Breast epithelium (tissue), 4 donors: ENCODE results near the gene C10orf105. TPM values are rescaled to one million over a fixed set of nuclear protein-coding genes. Genes with fewer than 3 reads are reported as not detected.

ENCODE experiments used
- DNase-seq, 2 donors: peaks; one replicate each; pipeline ENCODE4 v3.0.0-alpha.2; 2019; ENCODE audit warnings: low spot score in 2 of 2
- H3K27ac ChIP-seq, 2 donors: fragments of 200-600 bp; sonication (generic) in 1 of 2; one replicate each; pipeline ENCODE4 v1.5.1; 2016 to 2019; ENCODE audit warnings: mild to moderate bottlenecking in 1 of 2
- H3K27me3 ChIP-seq, 2 donors: fragments of 200-600 bp; sonication (generic) in 1 of 2; one replicate each; pipeline versions ENCODE4 v1.5.1 to v1.6.0; 2017 to 2019; ENCODE audit warnings: control low read depth in 1 of 2, mild to moderate bottlenecking in 1 of 2
- H3K36me3 ChIP-seq: fragments of 200-600 bp; one replicate; pipeline ENCODE4 v1.5.1; 2019
- H3K4me1 ChIP-seq, 2 donors: fragments of 200-600 bp; sonication (generic); one replicate each; pipeline ENCODE4 v1.5.1; 2016 to 2019; ENCODE audit warnings: control low read depth in 1 of 2
- H3K4me3 ChIP-seq, 3 donors: fragments of 200-600 bp; sonication (generic); 1 replicate in 2 of 3; 2 replicates in 1 of 3; pipeline ENCODE4 v1.5.1; 2016 to 2019; ENCODE audit warnings: mild to moderate bottlenecking in 3 of 3, moderate library complexity in 2 of 3
- H3K9me3 ChIP-seq, 2 donors: fragments of 200-600 bp; sonication (generic) in 1 of 2; one replicate each; pipeline ENCODE4 v1.5.1; 2016 to 2019; ENCODE audit warnings: control low read depth in 1 of 2
- POLR2A ChIP-seq: fragments of 450-650 bp; IDR thresholded peaks from one replicate; pipeline ENCODE4 v1.6.1; 2016; ENCODE audit warnings: antibody characterized with exemption, mild to moderate bottlenecking, moderate library complexity
- POLR2AphosphoS5 ChIP-seq, 3 donors: sonication (generic); formaldehyde crosslinking; IDR thresholded peaks; one replicate each; pipeline ENCODE4 v1.6.1; 2017; ENCODE audit warnings: antibody characterized with exemption in 3 of 3
- intact Hi-C: fragments of 100-400 bp; cut with DNase I; formaldehyde crosslinking; loops from one replicate; pipeline ENCODE4 v1.15.1; 2023; ENCODE audit warnings: low total_unique reads
- total RNA-seq, 3 donors: library from RNA; depleted of rRNA; stranded (reverse); fragments of >200 nt; gene quantifications; one replicate each; pipeline ENCODE4 v1.1.0, GENCODE V29; 2016
- TF ChIP-seq, protein P1 (sequence below), 3 donors: fragments of 450-650 bp; IDR thresholded peaks; one replicate each; pipeline ENCODE4 v1.5.1; 2016 to 2017; ENCODE audit warnings: antibody characterized with exemption in 3 of 3, mild to moderate bottlenecking in 3 of 3, moderate library complexity in 3 of 3

The C10orf105 gene
- total RNA-seq, 3 donors from 2014 or later = under 0.01 to 0.29 TPM; not detected in 1

DNA sequence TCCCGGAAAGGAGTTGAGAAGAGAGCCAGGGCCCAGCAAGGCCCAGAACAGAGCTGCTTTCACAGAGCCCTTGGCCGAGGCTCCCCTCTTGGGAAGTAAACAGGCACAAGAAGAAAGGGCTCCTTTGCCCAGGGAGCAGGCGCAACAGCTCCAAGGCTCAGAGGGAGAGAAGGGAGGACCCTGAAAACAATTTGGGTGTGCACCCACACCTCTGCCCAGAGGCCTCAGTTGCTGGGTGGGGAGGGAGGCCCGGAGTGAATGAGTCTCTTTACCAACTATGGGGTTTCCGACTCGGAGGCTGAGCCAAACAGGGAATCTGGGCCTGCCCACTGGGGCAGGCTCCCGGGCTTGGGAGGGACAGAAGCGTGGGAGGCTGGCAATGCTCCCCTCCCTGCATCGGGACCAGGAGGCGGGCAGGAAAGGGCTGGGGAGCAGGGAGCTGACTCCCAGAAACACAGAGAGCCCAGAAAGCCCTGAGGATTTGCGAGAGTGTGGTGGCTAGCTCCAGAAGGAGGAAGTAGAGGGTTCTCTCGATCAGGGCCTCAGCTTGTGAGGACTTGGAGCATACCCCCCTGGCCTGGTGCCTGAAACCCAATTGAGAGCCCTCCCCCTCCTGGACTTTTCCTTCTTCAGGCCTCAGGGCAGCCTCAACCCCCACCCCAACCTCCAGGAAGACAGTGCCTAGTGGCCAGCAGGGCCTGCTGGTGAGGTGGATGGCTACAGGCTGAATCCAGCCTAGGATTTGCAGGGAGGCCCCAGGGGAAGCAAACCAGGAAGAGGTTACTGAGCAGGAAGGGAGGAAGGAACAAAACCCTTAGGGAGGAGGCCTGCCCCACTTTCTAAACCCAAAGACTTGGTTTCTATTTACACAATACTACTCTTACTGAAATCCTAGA, 6.2 kb downstream of the C10orf105 start:
- peak overlapping the region in 1 of 3 donors; percentile 19 for H3K4me3 ChIP-seq
- no peaks in the 10 kb centered on the region for H3K9me3 ChIP-seq
- peak; percentile 73 to 91 for DNase-seq

DNA sequence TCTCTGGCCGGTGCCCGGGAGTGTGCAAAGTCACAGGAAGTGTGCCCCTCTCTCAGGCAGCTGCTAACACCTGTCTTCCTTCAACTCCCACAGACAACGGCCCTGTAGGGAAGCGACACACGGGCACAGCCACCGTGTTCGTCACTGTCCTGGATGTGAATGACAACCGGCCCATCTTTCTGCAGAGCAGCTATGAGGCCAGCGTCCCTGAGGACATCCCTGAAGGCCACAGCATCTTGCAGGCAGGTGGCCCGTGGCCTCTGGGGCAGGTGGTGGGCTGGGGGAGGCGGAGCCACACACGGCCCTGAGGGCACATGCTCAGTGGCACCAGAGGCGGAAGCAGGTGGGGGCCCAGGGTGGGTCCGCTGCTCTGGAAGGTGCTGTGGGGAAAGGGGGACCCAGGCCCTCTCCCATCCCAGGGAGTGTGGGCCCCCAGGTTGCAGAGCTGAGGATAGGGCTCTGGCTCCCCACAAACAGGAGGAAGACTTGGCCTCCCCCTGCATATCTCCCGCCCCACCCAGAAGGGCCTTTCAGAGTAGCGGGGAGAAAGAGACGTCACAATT, 6.9 kb downstream of the C10orf105 start:
- no peak for DNase-seq
- Histone ChIP-seq H3K4me3 (no peak overlapping the region), H3K9me3 (no peaks in the 10 kb centered on the region), H3K36me3 (no peaks in the 10 kb centered on the region), H3K4me1 (peaks cover 20 to 27% of the 10 kb centered on the region in 2 donors), H3K27me3 (no peaks in the 10 kb centered on the region), H3K27ac (peak overlapping the region; percentile 85 to 99)
- intact Hi-C loops = no loop called here
- TF ChIP-seq POLR2A (no peak), POLR2AphosphoS5 (IDR thresholded peaks at IDR 0.05) (no peak)

More for the DNA sequence above, 6.2 kb downstream of the C10orf105 start:
- no peaks in the 10 kb centered on the region for H3K36me3 ChIP-seq
- H3K4me1 ChIP-seq = peaks cover 20 to 27% of the 10 kb centered on the region in 2 donors
- TF ChIP-seq POLR2A (no peak), POLR2AphosphoS5 (IDR thresholded peaks at IDR 0.05) (peak; percentile 32 to 77 (median 37))
- TF ChIP-seq, protein P1, sequence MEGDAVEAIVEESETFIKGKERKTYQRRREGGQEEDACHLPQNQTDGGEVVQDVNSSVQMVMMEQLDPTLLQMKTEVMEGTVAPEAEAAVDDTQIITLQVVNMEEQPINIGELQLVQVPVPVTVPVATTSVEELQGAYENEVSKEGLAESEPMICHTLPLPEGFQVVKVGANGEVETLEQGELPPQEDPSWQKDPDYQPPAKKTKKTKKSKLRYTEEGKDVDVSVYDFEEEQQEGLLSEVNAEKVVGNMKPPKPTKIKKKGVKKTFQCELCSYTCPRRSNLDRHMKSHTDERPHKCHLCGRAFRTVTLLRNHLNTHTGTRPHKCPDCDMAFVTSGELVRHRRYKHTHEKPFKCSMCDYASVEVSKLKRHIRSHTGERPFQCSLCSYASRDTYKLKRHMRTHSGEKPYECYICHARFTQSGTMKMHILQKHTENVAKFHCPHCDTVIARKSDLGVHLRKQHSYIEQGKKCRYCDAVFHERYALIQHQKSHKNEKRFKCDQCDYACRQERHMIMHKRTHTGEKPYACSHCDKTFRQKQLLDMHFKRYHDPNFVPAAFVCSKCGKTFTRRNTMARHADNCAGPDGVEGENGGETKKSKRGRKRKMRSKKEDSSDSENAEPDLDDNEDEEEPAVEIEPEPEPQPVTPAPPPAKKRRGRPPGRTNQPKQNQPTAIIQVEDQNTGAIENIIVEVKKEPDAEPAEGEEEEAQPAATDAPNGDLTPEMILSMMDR (IDR thresholded peaks at IDR 0.05) = peak; percentile 13 to 42 (median 24)
- intact Hi-C loops = no loop called here
- no peaks in the 10 kb centered on the region for H3K27me3 ChIP-seq
- peak overlapping the region; percentile 85 to 99 for H3K27ac ChIP-seq

DNA sequence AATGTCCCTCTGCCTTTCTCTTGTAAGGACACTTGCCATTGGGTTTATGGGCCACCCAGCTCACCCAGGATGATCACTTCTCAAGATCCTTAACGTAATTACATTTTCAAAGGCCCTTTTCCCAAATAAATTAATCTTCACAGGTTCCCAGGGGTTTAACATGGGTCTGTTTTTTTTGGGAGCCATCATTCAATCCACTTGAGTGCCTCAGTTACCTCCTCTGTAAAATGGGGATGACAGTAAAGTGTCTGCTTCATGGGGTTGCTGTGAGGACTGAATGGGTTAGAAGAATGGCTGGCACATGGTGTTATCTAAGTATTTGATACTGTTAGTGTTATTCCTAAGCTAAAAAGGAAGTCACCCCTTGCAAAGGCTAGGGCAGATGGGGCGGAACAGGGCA, 7.4 kb downstream of the C10orf105 start:
- H3K36me3 ChIP-seq = no peaks in the 10 kb centered on the region
- H3K4me3 ChIP-seq = no peak overlapping the region
- DNase-seq = no peak
- H3K27me3 ChIP-seq = no peaks in the 10 kb centered on the region
- no peaks in the 10 kb centered on the region for H3K9me3 ChIP-seq
- H3K27ac ChIP-seq = peak overlapping the region; percentile 85 to 99
- H3K4me1 ChIP-seq = peaks cover 20 to 27% of the 10 kb centered on the region in 2 donors
- TF ChIP-seq POLR2A (no peak), POLR2AphosphoS5 (IDR thresholded peaks at IDR 0.05) (no peak)
- TF ChIP-seq, protein P1 (IDR thresholded peaks at IDR 0.05) = no peak
- intact Hi-C loops = no loop called here

DNA sequence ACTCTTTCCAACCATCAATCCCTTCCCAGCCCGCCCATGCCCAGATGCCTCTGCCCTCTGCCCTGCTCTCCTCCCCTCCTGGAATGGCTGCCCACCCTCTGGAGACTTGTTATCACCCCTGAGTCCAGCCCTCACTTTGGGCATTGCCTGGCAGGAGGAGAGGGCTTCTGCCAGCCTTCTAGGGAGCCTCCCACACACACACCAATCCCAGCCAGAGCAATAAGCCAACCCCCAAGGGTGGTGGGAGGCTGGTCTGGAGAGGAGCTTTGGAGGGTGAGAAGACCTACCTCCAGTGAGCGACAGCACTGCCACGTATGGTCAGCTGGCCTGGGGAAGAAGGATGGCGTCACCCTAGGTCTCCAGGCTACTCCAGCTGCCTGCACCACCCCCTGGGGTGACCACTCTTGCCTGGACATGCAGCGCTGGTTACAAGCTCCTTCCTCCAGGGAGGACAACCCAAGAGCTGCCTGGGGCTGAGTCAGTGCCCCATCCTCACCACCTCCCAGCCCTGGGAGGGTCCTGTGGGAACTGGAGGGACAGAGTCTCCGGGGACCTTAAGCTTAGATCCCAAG, 8.4 kb downstream of the C10orf105 start:
- DNase-seq = no peak
- H3K36me3 ChIP-seq = no peaks in the 10 kb centered on the region
- TF ChIP-seq POLR2A (no peak), POLR2AphosphoS5 (IDR thresholded peaks at IDR 0.05) (no peak)
- TF ChIP-seq, protein P1 (IDR thresholded peaks at IDR 0.05) = no peak
- H3K4me3 ChIP-seq = no peak overlapping the region
- peaks cover 20 to 27% of the 10 kb centered on the region in 2 donors for H3K4me1 ChIP-seq
- peak overlapping the region; percentile 85 to 99 for H3K27ac ChIP-seq
- intact Hi-C loops = no loop called here
- H3K27me3 ChIP-seq = no peaks in the 10 kb centered on the region
- no peaks in the 10 kb centered on the region for H3K9me3 ChIP-seq

DNA sequence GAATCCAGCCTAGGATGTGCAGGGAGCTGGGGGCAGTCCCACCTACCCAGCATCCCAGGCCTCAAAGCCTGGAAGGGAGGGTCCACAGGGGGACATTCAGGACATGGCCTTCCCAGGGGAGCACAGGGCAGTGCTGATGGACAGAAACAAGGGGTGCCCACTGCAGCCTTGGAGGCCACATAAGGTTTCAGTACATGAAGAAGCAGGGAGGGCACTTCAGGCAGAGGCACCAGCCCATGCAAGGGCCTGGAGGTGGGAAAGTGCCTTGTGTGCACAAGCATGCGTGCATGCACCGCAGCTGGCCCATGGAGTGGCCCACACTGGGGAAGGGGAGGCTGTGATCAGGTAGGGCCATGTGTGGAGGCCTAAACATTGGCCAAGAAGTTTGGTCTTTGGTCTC, 9.1 kb downstream of the C10orf105 start:
- intact Hi-C loops = no loop called here
- peak overlapping the region in 1 of 2 donors; percentile 99 for H3K27ac ChIP-seq
- no peak for DNase-seq
- peaks cover 20 to 22% of the 10 kb centered on the region in 2 donors for H3K4me1 ChIP-seq
- H3K36me3 ChIP-seq = no peaks in the 10 kb centered on the region
- TF ChIP-seq POLR2AphosphoS5 (IDR thresholded peaks at IDR 0.05) = no peak
- no peak for TF ChIP-seq POLR2A
- TF ChIP-seq, protein P1 (IDR thresholded peaks at IDR 0.05) = no peak
- H3K9me3 ChIP-seq = no peaks in the 10 kb centered on the region
- no peak overlapping the region for H3K4me3 ChIP-seq
- no peaks in the 10 kb centered on the region for H3K27me3 ChIP-seq
